C1 segment of cervical spinal cord (tissue), 14 donors: ENCODE measurements around the gene LRRC61.

Source experiments
- DNase-seq, 14 donors: peaks; one replicate each; lab custom pipeline; 2025; lab: John Stamatoyannopoulos, UW

The LRRC61 gene

DNA sequence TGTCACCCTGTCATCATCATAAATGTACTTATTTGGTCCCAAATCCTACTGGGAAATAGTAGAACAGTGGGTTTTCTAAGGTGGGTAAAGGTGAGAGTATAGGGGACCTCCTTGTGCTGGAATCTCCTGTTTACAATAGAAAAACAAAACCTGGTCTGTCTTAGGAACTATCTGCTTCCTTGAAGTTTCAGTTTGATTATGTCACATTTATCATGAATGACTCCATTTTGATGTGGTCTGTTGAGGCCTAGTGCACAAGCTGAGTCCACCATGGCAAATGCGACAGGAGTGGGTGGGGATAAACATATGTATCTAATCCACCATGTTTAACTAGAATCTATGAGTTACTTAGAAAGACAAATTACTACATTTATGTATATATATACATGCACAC, 32.5 kb downstream of the LRRC61 start:
- DNase-seq, result no peak

DNA sequence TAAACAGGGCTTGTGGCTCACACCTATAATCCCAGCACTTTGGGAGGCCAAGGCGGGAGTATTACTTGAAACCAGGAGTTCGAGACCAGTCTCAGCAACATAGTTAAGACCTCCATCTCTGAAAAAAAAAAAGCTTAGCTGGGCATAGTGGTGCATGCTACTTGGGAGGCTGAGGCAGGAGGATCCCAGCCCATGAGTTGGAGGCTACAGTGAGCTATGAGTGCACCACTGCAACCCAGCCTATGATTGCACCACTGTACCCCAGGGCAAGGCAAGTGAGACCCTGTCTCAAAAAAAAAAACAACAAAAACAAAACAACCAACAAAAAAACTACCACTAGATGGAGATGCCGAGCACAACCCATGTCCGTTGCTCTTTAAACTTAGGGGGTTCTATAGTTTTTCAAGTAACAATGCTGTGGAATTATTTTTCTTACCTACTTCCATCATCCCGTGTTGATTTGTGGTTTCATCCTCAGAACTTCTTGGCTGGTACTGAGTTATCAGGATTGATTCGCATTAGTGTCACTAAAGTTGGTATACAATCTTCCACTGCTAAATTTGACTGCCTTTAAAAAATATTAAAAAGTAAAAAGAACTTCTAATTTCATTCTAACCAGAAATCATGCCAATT, 33.2 kb downstream of the LRRC61 start:
- DNase-seq, result no peak

DNA sequence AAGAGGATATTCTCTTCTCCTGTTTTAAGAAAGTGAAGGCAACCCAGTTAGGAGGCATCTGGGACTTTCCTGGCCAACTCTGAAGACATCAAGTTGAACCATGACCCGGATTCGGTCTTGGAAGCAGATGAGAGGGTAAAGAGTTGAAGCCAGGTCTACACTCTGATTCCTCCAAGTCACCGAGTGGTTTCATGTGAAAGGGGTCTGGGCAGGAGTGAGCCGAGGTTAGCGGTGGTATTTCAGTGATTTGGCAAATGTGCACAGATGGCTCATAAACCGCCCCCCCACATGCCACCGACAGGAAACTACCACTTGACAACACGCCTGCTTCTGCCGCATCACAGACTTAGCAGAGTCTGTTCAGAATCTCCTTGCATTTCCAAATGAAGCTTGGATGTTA, 34.1 kb downstream of the LRRC61 start:
- DNase-seq, result no peak

DNA sequence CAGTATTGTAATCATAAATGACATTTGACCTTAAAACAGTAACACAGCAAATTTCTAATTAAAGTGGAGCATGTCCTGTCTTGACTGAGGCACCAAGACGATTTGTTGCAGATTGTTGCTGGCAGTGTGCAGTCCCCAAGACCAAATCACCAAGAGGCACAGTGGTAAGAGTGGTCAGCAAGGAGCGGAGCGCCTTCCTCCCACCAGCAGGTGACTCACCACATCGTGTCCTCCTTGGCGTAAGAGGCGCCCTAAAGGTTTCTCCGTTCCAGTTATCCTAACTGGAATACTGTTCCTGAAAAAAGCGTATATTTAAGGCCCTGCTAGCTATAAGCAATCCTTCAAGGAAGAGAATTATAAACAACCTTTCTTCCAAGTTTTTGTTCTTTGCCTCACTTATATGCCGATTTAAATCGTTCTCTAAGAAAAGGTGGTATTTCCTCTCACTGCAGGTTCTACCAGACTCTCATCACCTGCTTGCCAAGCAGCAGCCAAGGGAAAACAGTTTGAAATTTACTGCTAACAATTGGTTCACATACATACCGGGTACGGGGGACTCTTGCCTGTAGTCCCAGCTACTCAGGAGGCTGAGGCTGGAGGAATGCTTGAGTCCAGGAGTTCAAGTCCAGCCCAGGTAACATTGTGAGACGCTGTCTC, 34.7 kb downstream of the LRRC61 start:
- DNase-seq, result no peak

DNA sequence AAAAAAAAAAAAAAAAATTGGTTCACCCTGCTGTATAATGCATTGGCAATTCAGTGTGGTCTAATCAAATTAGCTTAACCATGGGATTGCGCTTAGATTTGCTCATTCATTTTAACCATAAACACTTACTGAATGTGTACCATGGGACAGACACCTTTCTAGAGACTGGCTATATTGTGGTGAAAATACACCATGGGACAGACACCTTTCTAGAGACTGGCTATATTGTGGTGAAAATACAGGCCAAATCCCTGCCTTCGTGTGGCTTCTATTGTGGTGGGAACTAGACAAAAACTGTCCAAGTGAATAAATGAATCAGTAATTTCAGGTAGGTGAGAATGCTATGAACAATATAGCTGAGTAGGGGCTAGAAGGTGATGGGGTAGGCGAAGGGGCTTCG, 35.3 kb downstream of the LRRC61 start:
- no peak for DNase-seq

DNA sequence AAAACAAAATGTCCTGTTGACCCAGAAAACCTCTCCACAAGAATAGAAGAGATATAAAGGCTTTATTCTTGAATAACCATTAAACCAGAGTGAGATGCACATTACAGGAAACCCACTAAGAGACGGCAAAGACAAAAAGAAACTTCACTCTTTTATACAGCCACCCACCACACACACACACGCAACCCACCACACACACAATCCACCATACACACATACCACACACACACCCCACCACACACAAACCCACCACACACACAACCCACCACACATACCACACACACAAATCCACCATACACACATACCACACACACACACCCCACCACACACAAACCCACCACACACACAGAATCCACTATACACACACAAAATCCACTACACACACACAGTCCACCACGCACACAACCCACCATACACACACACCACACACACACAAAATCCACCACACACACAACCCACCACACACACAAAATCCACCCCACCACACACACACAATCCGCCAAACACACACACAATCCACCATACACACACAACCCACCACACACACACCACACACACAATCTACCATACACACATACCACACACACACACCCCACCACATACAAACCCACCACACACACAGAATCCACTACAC, 36.0 kb downstream of the LRRC61 start:
- no peak for DNase-seq

DNA sequence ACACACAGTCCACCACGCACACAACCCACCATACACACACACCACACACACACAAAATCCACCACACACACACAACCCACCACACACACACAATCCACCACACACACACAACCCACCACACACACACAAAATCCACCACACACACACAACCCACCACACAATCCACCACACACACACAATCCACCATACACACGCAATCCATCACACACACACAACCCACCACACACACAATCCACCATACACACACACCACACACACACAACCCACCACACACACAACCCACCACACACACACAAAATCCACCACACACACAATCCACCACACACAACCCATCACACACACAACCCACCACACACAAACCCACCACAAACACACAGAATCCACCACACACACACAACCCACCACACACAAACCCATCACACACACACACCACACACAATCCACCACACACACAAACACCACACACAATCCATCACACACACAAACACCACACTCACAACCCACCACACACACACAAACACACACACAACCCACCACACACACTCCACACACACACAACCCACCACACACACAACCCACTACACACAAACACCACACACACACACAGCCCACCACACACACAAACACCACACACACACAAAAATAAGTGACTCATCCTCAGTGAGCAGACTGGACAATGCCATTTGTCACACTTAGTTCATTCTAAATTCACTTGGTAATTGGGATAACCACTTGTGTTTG, 36.6 kb downstream of the LRRC61 start:
- DNase-seq, result no peak

DNA sequence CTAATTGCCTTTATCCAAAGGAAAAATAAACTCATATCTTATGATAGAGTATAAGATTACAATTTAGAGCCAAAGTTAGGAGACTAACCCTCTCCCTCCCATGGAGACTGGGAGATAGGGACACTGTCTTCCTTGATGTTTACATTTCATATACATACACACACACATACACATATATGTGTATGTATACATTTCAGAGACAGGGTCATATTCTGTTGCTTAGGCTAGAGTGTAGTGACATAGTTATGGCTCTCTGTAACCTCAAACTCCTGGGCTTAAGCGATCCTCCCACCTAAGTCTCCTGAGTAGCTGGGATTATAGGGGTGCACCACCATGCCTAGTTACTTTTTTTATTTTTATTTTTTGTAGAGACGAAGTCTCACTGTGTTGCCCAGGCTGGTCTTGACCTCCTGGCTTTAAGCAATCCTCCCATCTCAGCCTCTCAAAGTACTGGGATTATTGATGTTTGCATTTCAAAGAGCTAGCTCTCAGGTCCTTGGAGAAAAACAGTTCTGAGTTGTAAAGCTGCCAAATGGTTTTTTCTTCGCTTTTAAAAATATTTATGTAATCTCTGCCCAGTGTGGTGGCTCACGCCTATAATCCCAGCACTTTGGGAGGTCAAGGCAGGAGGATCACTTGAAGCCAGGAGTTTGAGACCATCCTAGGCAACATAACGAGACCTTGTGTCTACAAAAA, 37.4 kb downstream of the LRRC61 start:
- no peak for DNase-seq

DNA sequence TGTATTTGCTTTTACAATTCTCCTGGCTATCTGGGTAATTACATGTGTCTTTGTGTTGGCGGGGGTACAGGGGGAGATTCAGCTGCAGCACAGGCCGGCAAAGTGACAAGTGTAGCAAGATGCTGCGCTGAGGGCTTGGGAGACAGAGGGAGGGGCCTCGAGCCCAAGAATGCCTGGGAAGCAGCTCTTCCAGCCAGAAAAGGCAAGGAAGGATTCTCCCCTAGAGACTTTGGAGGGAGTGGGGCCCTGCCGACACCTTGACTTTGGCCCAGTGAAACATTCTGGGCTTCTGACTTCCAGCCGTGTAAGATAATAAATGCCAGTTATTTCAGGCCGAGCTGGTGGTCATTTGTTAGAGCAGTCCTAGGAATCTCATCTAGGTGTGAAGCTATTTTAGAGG, 38.2 kb downstream of the LRRC61 start:
- DNase-seq, result no peak

DNA sequence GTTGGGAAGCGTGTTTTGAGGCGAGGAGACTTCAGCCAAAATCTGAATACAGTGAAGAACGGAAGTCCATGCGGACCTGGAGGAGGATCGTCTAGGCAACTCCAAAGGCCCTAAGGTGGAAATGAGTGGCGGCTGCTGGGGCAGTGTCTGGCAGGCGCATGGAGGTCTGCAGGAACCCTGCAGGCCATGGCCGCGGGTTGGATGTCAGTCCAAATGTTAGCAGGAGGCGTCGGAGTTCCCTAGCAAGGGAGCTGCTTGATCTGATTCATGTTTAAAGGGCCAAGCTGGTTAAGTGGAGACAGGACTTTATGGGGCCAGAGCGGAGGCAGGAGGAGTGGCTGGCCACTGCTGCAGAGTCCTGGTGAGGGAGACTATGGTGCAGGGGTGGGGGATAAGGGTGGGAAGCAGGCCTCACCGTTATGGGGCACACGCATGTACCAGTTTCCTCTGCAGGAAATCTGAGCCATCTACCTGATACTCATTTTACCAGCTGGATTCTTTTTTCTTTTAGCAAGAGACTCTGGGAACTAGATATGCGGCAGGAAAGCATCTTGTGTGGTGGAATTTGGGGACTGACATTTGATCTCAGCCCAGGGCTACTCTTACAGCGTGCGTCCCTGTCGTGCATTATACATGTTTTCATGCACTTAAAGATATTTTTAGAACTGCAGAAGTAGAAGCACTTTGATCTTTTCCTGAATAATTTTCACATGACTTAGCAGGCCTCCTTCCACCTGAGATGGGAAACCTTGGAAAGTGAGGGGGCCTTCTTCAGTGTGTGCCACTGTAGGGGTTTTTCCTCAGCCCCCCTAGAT, 38.9 kb downstream of the LRRC61 start:
- no peak for DNase-seq

DNA sequence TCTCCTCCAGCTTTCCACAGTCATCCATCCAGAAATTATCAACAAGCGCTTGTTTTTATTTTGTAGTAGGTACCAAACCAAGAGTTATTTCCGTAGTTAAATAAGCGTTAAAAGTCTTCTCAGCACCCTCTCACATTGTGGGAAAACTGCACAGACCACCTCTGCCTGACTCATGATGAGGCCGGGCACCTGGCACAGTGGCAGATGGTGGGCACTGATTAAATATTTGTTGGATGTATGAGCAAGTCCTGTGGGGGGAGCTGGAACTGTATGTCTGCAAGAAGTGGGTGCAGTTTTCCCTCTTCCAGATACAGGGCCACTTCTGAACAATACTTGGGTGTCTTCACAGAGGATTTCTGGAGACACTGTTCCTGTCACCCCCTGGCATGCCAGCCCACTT, 40.2 kb downstream of the LRRC61 start:
- no peak for DNase-seq

DNA sequence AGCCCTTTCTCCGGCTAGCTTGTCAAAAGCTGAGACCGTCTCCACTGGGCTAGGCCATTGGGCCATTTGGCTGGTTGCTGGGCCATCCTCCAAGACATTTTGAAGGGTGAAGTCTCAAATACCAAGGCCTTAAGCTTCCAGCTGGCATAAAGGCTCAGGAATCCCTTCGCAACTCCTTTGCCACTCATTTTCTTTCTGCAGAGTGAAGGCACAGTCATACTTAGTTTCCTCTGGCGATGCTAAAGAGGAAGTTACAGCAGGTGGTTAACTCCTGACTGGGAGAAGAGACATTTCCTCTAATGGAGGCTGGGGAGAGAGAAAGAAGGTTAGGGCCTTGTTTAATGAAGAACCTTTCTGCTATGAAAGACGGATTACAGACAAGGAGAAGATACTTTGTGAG, 40.7 kb downstream of the LRRC61 start:
- no peak for DNase-seq

DNA sequence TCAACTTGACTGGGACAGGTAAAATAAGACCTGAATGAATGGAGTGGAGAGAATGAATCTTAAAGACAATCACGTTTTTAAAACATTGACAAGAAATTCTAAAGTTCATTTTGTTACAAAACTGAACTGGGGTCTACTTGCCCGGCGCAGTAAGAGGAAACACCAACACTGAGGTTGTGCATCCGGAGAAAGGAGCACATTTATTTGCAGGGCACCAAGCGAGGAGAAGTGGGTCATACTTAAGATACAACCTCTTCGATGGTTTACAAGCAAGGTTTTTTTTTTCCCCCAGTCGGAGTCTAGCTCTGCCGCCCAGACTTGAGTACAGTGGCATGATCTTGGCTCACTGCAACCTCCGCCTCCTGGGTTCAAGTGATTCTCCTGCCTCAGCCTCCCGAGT, 42.0 kb downstream of the LRRC61 start:
- no peak for DNase-seq

DNA sequence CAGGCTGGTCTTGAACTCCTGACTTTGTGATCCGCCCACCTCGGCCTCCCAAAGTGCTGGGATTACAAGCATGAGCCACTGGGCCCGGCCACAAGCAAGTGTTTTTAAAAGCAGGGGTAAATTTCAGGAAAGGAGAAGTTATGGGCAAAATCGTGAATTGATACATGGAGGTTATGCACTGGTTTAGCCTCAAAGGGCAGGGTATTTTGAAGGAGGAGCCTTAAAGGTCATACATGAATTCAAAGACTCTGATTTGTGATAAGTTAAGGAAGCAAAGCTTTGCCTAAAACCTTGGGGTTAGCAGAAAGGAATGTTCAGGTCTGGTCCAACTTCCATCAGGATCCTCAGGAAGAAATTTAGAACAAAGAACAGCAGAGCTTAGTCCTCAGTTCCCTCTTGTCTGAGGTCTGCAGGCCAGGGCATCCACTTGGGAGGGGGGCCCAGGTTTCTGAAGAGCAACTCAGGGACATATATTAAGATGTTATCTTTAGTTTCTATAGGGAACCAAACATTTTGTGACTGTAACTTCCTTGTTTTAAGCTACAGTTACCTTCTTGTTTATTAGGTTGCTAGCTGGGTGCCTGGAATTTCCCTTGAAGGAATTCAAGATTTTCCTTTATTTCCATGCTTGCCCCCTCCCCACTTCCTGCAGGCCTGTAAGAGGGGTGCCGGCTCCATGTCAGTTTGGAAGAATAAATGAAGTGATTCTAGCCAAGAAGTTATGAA, 42.7 kb downstream of the LRRC61 start:
- no peak for DNase-seq

DNA sequence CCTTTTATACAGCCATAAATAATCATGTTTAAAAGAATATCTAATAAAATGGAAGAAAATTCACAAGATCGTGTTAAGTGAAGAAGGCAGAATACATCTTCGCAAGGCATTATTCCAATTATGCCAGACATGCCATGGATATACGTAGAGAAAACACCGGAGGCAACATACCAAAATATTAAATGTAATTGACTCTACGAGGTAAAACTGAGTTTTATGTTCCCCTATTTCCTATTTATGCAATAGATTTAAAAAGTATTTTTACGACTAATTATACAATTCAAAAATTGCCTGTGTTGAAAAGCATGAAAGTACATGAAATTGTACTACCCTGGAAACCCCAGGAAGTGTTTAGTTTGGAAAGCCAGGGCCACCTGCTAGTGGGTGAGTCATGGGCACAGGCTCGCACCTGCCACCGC, 44.5 kb downstream of the LRRC61 start:
- DNase-seq, result no peak

DNA sequence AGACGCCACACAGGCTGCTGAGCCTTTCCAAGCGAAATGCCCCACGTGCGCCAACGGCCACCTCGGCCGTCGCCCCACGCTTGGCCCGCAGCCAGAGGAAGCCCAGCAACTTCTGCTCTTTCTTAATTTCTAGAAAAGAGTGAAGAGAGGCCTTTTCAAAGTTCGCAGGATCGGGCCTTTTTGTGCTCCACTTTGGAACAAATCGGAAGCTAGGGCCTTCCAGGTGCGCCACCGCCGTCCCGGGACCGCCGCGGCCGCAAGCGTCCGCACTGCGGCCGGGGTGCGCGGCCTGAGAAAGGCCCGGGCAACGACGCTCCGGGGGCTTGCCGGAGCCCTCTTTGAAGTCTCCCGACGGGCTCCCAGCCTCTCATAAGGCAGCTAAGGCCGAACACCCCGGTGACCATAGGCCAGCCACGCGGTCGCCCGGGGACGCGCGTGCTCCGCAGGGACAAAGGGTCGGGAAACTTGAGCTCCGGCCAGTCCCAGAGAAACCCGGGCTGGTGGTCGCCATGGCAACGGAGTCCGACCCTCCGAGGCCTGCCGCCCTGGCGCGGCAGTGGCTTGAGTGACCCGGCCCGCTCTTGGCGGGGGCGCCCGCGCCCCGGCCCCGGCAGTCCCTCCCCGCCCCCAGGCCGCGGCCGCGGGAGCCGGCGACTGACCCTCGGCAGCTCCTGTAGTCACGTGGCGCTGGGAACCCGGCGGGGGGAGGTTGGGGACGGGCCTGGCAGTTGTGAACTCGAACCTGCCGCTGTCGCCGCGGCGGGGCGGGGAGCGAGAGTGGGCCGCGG, 45.1 kb downstream of the LRRC61 start, which contains the start of gene REPIN1:
Gene REPIN1 (plus strand): TSS at position 727 of the 788 bp plus-strand sequence. CDS start 890 bp downstream, outside the sequence.
- DNase-seq, result peak; percentile 39 to 93 (median 85)

DNA sequence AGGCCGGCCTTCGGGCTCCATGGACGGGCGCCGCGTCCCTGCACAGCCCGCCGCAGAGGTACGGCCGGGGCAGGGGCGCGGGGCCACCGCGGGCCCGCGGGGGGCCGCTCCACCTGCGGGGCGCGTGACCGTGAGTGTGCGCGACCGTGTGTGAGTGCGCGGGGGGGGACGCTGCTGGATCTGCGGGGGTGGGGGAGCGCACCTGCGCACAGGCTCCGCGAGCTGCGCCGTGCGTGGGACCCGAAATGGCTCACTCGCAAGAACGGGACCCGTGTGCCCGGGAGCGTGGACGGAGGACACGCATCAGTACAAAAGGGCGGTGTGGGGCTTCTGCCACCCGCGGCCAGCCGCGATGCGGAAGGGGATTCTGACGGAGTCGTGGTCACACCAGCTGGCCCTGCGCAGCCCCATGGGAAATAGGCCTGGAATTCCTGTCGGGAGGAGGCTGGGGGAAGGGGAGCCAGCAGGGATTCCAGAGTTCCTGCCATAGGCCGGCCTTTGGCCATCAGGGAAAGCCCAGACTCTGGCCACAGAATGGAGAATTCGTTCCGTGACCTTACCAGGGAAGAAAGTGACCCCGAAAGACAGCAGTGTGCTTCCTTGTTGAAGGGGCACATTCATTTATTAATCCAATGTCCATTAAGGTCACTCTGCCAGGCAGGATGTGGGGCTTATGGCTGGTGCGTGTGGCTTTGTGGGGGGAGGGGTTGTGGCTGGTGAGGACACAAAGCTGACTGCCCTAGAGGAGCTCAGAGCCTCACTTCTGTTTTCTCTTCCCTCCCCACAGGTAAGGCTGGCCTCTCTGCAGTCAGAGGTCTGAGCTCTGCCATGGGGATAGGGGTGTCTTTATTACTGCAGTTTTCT, 46.0 kb downstream of the LRRC61 start:
- DNase-seq, result peak in 8 of 14 donors; percentile 57 to 83 (median 73)

DNA sequence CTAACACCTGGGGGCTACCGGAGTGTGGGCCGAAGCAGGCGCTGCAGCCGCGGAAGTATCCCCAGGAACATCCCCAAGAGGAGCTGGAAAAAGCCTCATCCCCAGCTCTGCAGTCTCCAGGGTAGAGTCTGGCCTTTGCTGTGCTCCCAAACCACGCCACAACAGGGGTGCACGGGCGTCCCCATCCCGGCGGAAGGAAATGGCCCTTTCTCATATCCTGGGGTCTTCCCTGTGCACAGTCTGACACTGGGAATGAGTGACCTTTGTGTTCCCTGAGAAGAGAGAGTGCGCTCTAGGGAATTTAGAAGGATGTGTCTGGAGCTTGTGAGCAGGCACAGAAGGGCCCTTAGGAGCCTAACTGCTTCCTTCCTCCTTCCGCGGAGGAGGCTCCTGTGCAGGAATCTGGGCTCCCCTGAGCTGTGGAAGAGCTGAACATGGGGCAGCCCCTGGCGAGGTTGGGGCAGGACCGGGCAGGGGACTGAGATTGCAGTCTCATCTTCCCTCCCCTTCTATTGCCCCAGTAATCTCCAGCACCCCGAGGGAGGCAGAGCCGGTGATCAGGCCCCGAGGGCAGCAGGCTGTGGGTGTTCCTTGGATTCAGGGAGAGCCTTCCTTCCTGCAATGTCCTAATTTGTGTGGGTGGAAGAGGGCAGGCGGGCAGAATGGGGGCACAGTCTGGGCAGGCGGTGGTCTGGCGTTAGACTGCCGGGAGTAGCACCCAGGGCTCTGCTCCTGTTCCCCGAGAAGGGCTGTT, 46.8 kb downstream of the LRRC61 start:
- no peak for DNase-seq
